Activated T-helper 9 cell treated with anti-CD3 and anti-CD28 coated beads, Interleukin-2, amount 50 U/mL, for 16 hours (primary cell): ENCODE results near the gene ANKRD40.
"Not testable (repeated sequence)": the region's sequence is repeated elsewhere in the genome, so short reads cannot be mapped to it uniquely, and the experiment has no call there.

ENCODE experiments used
- DNase-seq: peaks from one replicate; pipeline ENCODE4 v3.0.0-alpha.2; 2020; ENCODE audit warnings: low read depth

Gene ANKRD40

GRCh38 chr17:50712641-50713040, 4.9 kb upstream of the ANKRD40 start:
- no peak for DNase-seq

- no peak for DNase-seq
Observed at GRCh38 chr17:50710650-50711049, 2.9 kb upstream of the ANKRD40 start.

DNA sequence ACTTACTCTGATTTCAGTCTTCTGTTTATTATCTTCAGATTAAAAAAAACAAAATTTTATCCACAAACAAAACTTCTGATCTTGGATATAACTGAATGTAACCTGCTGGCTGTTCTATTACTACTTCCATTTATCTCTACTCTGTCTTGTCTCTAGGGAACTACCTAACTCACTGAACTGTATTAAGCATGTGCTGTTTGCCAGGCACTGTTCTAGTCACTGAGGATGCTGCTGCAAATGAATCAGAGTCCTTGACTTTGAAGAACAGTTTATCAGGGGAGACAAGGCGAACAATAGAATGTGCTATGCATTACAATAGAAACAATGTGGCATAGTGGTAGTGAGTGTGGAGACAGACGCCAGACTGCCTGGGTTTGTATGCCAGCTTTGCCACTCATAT, 2.3 kb upstream of the ANKRD40 start:
- DNase-seq, result no peak

DNA sequence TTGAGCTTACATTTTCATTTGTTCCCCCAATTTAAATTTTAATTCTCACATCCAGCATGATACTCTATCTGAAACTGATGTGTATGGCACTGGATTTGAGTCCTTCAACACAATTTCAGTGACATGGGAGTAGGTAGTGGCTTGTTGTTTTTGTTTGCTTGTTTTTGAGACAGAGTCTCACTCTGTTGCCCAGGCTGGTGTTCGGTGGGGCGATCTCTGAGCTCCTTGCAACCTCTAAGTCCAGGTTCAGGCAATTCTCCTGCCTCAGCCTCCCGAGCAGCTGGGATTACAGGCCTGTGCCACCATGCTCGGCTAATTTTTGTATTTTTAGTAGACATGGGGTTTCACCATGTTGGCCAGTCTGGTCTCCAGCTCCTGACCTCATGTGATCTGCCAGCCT, 1.3 kb upstream of the ANKRD40 start:
- DNase-seq, result not testable (repeated sequence)

GRCh38 chr17:50708050-50709000, 611 bp upstream of the ANKRD40 start:
- DNase-seq, result no peak

DNA sequence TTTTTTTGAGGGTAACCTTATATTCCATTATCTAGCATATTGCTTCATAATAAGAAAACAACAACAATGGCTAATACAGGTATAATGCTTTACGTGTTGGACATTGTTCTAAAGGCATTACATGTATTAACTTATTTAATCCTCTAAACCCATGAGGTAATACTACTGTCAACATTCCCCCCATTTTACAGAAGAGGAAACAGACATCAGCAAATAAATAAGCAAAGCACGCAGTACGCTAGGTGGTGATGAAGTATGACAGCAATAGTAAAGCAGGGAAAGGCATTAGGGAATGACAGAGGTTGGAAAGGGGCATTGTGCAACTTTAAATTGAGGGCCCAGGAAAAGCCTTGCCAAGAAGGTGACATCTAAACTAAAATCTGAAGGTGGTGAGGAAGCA, 4.6 kb downstream of the ANKRD40 start:
- no peak for DNase-seq

DNA sequence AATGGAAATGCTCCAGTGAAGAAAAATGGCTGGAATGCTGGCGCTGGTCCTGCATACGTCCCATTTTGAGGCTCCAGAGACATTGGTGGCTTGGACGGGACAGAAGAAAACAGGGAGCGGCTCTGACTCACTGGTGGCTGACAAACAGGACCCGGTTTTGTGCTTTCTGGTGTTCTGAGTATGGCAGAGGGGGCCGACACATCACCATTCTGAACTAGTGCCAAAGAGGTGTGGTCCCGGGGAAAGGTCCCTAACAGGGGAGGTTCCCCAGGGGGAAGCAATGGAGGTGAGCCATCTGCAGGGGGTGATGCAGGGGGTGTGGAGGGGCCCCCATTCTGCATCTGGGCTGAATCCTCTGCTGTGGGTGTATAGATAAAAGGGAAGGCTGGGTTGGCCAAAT, 8.3 kb downstream of the ANKRD40 start:
- DNase-seq, result no peak

DNA sequence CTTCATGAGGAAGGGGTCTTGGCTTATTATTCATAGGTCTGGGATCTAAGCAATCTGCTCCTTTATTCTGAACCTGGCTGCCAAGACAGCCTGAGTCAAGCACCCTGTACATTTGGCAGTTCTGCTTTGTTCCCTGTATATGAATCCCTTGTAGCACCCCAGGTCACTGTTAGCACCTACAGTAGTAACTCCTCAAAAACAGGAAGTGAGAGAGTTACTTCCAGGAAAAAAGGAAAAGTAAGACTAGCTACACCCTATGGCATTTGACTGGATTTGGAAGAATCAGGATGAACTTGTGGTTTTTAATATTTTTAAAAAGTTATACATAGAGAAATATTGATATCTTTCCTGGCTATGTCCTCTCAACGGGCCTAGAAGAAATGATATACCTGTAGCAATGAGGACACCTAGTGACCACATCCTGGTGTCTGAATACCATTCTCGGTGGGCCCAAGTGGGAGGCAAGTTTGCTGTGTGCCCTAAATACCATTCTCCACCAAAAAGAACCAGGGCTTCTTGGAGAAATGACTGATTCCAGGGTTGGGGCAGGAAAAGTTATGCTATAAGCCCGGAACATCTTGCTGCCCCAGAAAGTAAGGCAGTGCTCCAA, 9.9 kb downstream of the ANKRD40 start:
- DNase-seq, result no peak

DNA sequence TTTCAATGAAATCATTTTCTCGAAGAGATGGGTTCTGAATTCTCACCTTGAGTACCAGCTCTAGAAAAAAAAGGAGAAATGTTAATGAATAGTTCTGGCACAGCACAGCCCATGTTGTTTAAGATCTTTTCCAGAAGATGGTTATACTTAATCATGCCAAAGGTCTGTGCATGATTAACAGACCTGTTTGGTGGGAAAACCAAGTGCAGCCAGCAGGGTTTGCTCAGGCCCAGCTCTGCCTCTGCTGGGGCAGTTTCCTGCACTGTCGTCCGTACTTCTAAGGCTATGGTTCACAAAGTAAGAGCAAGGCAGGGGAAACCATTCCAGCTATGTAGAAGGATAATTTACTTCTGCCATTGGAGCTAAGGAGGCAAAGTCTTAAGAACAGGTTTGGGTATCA, 10.7 kb downstream of the ANKRD40 start:
- DNase-seq, result no peak

DNA sequence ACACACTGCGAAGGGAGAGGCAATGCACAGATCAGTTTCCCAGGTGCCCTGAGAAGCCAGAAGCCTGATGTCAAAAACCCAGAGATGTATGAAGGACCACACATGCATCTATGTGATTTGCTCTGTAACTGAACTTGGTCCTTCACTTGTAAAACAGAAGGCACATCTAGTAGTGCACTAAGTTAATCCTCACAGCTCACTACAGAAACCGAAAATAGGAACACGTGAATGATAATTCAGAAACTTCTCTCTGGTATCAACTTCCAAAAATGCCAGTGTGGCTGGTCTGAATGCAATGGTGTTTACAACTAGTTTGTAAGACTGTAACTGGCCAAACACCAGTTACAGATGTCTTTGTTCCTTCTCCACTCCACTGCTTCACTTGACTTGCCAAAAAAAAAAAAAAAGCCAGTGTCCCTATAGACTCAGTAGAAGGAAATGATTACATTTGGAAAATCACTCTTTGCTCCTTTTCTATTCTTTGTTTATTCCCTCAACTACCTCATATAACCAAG, 11.3 kb downstream of the ANKRD40 start:
- DNase-seq, result no peak

GRCh38 chr17:50693036-50693682, 14.6 kb downstream of the ANKRD40 start:
- DNase-seq, result no peak

- DNase-seq, result no peak
Observed at GRCh38 chr17:50692448-50693035, 15.2 kb downstream of the ANKRD40 start.

DNA sequence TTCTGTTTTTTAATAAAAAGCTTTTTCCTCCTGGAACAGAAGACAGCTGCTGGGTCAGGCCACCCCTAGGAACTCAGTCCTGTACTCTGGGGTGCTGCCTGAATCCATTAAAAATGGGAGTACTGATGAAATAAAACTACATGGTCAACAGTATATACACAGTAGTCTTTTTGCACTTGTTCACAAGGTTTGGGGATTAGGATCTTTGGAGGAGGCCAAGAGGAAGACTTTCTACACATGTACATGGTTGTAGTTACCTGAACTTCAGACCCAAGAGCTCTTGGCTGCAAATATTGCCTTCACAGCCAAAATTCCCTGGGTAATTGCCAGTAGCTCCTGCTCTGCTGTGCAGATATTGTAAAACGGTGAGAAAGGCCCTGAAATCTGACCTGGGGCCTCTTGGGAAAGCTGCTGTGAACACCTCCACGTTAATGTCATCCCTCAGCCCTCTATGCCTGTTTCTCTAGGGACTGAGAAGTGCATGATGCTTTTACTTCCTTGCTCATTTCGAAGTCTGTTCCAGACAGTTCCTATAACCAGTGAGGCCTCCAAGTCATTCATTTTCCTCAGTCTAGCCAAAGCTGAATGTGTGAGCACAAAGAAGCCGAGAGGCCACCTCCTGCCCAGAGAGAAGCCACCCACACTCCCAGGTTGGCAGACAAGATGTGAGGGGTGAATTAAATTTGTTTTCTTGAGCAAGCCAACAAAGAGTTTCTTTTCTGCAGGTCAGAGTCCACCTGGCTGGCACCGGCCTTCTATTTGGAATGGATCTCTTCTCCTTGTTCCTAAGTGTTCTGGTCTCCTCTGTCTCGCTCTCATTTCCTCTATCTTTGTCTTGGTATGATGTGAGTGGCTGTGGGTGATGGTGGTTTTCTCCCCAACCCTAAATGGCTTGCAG, 15.9 kb downstream of the ANKRD40 start:
- DNase-seq, result no peak

DNA sequence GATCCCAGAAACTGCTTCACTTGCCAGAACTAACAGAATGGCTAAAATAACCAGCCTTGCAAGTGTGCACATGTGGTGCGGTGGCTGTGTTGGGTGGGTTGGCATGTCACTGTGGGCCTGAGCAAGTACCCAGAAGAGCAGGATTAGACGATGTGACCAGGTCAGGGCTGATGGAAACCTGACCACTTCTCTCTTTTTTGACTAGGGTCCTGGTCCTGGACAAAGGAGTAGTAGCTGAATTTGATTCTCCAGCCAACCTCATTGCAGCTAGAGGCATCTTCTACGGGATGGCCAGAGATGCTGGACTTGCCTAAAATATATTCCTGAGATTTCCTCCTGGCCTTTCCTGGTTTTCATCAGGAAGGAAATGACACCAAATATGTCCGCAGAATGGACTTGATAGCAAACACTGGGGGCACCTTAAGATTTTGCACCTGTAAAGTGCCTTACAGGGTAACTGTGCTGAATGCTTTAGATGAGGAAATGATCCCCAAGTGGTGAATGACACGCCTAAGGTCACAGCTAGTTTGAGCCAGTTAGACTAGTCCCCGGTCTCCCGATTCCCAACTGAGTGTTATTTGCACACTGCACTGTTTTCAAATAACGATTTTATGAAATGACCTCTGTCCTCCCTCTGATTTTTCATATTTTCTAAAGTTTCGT, 16.7 kb downstream of the ANKRD40 start:
- no peak for DNase-seq

DNA sequence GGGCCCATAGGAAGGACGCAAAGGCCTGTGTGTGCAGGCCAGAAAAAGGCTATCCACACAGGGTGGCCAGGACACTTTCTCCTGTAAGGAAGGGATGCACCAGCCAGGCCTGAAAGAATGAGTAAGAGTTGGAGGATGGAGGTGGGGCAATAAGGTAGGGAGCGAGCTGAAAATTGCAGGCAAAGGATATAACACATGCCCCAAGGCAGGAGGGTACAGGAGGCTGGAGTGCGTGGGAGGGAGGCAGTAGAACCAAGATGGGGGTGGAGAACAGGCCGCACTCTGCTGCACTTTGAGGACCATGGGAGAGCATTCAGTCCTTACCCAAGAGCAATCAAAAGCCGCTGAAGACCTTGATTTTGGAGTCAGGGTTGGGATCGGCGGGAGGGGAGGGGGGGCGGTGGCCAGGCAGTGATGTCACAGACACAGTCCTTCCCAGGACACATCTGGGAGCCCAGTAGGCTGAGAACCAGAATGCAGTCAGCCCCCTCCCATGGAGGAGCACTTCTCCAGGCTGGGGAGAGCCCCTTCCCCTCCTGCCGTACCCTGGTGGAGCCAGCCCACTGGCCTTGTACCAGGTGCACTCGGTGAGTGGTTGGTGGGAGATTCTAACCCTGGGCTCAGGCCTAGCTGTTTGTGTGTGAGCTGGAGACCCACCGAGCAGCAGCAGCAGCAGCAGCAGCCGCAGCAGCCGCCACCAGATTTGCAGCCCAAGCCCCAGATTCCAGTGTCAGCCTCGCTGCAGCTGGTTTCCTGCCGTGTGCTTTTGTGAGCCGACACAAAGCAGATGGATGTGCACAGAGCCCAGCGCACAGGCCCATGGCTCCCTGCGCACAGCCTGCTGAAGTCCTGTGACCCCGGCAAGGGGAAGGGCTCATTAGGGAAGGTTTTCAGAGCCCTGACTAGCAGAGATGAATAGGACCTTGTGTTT, 17.5 kb downstream of the ANKRD40 start:
- no peak for DNase-seq

DNA sequence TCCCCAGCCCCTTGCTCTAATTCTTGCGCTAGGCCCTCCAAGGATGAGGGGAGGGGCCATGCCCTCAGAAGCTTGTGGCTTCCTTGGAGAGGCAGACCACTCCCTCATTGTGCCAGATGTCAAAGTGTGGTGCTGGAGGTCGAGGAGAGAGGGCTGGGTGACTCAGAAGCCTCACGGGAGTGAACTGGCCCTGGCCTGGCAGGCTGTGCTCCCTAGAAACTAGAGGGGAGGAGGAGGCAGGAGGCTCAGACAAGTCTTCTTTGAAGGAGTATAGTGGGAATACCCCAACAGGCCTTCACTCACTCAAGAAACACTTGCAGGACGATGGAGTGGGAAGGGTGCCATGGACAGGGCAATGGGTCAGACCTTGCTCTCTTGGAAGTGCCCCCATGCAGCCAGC, 18.5 kb downstream of the ANKRD40 start:
- DNase-seq, result no peak

- DNase-seq, result no peak
Observed at GRCh38 chr17:50688245-50688644, 19.5 kb downstream of the ANKRD40 start.

DNA sequence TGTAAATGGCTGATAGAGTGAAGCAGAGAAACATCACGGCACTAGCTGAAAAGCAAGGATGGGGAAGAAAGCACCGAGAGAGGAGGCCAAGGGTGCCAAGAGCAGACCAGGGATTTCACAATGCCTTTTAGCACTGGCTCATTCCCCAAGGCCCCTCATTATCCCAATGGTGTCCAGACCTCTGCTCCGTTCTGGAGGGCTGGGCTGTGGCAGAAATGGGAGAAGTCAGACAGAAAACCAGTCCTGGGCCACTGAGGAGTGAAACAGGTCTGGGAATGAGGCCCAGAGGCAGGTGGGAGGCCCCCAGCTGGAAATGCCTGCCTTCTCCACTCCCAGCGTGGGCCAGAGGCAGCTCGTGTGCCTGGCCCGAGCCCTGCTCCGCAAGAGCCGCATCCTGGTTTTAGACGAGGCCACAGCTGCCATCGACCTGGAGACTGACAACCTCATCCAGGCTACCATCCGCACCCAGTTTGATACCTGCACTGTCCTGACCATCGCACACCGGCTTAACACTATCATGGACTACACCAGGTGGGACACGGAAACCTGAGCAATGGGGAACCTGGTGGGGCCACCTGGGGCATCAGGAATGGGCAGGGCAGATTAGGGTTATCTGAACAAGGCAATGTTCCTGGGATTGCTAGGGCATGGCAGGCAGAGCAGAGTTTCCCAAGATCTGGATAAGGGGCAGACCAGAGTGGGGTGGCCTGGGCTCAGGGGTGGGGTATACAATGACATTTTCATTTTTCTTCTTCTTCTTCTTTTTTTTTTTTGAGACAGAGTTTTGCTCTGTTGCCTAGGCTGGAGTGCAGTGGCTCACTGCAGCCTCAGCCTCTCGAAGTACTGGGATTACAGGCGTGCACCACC, 20.3 kb downstream of the ANKRD40 start:
- DNase-seq, result no peak
